ENCODE results near the gene UNC5A.

UNC5A gene

DNA sequence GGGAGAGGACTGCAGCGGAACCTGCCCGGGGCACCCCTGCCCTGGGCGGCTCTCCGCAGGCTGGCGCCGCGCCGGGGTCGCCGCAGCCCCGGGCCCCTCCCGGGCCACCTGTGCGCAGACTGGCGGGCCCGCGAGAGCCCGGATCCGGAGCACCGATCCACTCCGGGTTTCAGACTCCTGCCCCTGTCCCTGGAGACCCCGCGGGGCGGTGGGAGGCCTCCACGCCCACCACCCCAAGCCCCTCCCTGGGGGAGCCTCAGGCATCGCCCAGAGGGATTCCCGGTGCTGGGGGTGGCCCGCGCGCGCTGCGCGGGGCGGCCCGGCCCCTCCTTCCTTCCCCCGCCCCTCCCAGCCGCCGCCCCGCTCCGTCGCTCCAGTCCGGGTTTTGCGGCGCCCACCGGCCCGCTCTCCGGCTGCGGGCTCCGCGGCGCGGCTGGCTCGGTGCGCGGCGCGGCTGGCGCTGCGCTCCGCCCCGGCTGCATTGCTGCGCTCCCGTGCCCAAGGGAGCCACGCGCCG, at the start of gene UNC5A:
UNC5A (plus strand) TSS at position 479 of the 517 bp plus-strand sequence. CDS start 192 bp downstream, outside the sequence.
- peak; percentile 23 for DNase-seq (ENCODE audit: low read depth)

DNA sequence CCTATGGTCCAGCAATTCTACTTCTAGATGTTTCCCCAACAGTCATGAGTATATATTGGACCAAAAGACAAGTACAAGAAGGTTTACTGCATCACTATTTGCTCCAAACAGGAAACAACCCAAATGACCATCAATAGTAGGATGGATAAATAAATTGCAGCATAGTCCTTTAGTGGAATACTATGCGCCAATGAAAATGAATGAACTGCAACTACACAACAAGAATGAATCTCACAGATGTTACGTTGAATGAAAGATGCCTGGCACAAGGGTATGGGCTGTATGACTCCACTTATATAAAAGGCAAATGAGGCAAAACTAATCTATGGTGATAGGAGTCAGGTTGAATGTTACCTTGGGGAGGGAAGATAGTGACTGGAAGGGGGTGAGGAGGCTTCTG, 48.6 kb upstream of the UNC5A start:
- DNase-seq (ENCODE audit: low read depth), result no peak

DNA sequence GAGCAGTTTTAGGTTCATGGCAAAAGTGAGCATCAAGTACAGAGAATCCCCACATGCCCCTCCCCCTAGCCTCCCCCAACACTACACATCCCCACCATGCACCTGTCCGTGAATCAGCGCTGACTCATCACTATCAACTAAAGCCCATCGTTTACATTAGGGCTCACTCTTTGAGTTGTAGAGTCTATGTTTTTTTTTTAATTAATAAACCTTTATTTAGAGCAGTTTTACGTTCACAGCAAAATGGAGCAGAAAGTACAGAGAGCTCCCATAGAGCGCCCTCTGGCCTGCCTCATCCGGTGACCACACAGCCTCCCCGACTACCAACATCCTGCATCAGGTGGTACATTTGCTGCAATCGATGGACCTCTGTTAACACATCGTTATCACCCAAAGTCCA, 47.9 kb upstream of the UNC5A start:
- no peak for DNase-seq (ENCODE audit: low read depth)

DNA sequence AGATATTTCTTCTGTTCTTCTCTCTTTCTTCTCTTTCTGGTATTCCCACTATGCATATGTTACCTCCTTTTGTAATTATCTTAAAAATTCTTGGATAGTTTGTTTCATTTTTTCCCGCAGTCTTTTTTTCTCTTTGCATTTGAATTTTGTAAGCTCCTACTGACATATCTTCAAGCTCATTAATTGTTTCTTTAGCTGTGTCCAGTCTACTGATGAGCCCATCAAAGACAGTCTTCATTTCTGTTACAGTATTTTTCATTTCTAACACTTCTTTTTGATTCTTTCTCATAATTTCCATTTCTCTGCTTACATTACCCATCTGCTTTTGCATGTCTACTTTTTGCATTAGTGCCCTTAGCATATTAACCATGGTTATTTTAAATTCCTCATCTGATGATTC, 44.7 kb upstream of the UNC5A start:
- DNase-seq (ENCODE audit: low read depth), result no peak

DNA sequence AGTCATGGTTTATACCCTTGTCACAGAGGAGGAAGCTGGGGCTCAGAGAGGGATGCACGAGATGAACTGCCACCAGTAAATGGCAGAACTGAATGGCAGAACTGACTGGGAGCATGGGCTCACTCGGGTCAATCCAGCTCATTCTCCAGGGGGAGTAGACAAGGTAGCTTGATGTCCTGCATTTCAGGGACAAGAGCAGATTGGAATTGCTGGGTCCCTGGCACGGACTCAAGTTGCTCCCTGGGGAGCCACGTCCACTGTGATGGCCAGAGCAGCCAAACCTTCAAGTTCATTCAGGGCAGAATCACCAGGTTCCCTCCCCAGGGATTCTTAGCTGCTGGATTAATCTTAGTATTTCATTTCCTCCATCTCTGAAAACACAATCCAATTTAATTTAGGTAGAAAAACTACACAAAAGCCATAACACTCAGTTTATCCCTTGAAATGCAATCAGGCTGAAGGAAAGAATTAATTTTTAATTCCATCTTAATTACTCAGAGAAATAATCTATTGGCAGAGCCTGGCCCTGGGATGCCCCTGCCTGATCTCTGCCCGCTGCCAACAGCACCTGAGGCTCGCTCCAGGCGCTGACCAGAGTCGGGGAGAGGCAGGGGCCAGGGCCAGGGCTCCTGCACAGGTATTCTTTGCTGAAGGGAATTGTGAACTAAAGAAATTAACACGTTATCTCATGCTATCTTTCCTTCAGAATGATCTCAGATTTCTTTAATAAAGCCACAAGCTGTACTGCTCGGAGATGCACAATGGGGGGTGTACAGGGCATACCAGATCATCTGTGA, 42.0 kb upstream of the UNC5A start:
- no peak for DNase-seq (ENCODE audit: low read depth)

DNA sequence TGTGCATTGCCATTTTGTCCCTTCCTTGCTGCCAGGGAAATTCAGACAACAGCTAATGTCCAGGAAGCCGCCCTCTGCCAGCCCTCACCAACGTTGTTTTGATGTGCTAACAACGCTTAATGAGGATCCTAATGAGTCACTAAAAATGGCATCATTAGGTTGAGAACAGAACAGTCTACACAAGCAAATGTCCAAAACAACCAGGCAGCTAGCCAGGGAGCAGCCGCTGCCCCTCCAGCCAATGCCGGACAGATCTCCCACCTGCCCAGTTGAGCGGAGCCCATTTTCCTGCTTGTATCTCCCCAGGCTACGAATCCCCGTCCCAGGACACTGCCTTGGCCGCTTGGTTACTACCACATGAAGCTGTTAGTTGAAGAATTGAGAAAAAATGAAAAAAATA, 40.4 kb upstream of the UNC5A start:
- DNase-seq (ENCODE audit: low read depth), result no peak

DNA sequence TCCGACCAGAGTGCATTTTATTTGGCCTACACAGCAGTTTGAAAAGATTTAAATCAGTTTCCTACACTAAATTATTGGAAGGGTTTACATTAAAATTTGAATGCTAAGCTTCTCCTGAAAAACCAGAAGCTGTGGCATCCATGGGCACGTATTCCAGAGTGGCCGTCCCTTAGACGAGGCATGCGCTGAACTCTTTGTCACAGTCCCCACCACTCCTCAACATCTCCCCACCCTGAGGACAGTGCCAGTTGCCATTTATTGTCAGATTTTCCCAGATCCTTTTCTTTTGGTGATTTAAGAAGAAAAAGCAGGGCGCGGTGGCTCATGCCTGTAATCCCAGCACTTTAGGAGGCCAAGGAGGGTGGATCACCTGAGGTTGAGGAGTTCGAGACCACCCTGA, 39.9 kb upstream of the UNC5A start:
- no peak for DNase-seq (ENCODE audit: low read depth)

DNA sequence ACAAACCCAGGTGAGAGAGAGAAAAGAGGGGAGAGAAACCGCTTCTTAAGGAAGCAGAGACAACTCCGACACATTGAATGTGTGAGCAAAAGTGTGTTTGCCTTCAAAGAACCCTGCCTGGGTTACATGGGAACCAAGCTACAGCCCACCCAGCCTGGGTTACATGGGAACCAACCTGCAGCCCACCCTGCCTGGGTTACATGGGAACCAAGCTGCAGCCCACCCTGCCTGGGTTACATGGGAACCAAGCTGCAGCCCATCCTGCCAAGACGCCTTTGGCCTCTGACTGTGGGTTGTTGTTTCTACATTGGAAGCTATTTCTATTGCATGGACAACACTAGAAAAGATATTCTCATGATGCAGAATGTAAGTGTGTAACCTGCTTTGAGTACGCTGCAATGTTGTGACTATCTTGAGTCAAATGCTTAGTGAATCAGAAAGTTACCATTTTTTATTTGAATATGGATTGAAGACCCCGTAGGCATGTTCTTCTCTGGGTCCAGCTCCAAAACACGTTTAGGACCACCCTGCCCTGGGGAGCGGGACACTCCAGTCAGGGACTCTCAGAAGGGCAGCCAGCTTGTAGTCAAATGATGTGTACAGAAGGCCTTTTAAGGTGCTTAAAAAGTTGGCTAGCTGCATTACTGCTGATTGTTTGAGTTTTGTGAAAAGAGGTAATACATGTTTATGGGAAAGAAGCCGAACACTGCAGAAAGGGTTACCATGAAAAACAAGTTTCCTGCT, 39.1 kb upstream of the UNC5A start:
- no peak for DNase-seq (ENCODE audit: low read depth)

DNA sequence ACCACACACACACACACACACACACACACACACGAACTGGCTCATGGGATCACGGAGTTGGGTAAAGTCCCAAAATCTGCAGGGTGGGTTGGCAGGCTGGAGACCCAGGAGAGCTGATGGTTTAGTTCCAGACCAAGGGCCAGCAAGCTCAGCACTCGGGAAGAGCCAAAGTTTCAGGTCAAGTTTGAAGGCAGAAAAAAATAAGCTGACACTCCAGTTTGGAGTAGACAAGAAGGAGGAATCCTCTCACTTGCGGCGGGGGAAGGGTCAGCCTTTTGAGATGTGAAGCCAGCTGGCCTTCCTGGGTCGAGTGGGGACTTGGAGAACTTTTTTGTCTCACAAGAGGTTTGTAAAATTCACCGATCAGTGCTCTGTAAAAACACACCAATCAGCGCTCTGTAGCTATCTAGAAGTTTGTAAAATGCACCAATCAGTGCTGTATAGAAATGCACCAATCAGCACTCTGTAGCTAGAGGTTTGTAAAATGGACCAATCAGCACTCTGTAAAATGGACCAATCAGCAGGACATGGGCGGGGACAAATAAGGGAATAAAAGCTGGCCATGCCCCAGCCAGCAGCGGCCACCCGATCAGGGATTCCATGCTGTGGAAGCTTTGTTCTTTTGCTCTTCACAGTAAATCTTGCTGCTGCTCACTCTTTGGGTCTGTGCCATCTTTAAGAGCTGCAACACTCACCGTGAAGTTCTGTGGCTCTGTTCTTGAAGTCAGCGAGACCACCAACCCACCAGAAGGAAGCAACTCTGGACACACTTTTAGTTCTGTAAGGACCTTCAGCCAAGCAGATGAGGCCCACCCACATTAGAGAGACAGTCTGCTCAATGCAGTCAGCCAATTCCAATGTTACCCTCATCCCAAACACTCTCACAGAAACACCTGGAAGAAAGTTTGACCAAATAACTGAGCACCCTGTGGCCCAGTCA, 37.8 kb upstream of the UNC5A start:
- no peak for DNase-seq (ENCODE audit: low read depth)

DNA sequence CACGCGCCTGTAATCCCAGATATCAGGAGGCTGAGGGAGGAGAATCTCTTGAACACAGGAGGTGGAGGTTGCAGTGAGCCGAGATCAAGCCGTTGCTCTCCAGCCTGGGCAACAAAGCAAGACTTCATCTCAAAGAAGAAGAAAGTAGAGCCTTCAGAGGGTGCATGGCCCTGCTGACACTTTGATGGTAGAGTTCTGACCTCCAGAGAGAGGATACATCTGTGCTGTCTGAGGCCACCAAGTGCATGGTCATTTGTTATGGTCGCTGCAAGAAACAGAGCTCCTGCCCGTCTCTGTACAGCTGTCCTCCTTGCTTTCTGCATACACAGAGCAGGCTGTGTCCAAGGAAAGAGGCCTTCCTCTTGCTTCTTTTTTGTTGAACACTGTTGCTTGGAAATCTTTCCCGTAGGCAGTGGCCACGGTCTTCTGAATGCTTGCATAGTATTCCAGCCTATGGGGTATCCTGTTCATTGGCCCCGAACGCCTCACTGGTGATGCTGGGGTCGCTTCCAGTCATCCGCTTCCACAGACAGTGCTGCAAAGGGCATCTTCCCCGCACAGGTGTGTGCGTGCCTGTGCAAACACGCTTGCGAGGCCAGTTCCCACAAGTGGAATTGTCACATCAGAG, 36.8 kb upstream of the UNC5A start:
- DNase-seq (ENCODE audit: low read depth), result no peak

DNA sequence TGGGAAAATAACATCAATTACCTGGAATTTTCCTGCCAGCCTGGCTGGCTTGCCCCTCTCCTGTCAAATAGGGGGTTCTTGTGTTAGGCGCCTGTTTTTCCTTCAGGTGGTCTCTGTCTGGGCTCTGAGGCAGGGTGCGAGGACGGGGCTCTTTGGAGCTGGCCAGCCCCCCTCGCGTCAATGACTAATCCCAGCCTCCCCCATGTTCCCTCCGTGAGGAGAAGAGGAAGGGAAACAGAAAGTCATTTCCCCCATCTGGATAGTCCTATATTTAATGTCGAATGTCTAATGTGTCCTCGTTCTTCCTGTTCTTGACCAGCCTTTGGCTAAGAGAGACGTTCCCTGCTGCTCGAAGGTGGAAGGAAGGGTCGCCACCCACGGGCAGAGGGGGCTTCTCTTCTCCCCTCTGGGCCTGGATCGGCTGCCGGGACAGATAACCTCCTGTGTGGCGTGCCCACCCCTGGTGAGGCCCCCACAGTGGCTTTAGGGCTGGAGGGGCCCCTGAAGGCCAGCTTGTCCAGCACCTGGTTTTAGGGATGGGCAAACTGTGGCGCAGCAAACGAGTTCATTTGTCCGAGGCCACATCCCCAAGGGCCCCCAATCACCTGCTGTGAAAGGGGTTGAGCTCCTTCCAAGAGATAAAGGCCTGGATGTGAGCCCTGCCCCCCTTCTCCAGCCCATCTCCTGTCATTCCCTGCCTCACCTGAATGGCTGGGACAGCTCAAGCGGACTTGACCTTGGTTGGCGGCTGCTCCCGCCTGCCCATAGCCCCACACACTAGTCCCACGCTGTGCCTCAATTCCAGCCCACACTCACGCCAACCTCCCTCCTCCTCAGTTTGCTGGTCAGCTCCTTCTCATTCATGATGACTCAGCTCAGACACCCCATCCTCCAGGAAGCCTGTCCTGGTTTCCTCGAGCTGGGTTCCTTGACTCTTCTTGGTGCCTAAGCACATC, 35.9 kb upstream of the UNC5A start:
- DNase-seq (ENCODE audit: low read depth), result no peak

DNA sequence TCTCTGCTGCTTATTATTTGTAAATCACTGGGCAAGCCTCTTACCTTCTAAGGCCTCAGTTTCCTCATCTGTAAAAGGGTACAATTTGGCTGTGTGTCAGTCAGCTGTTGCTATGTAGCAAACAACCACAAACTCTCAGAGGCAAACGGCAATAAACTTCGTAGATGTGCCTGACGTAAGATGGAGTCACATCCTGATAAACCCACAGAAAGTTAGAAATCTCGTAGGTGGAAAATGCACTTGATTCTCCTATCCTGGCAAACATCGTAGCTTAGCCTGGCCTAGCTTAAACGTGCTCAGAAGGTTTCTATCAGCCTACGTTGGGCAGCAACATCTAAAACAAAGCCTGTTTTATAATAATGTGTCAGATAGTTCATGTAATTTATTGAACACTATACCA, 35.0 kb upstream of the UNC5A start:
- no peak for DNase-seq (ENCODE audit: low read depth)

DNA sequence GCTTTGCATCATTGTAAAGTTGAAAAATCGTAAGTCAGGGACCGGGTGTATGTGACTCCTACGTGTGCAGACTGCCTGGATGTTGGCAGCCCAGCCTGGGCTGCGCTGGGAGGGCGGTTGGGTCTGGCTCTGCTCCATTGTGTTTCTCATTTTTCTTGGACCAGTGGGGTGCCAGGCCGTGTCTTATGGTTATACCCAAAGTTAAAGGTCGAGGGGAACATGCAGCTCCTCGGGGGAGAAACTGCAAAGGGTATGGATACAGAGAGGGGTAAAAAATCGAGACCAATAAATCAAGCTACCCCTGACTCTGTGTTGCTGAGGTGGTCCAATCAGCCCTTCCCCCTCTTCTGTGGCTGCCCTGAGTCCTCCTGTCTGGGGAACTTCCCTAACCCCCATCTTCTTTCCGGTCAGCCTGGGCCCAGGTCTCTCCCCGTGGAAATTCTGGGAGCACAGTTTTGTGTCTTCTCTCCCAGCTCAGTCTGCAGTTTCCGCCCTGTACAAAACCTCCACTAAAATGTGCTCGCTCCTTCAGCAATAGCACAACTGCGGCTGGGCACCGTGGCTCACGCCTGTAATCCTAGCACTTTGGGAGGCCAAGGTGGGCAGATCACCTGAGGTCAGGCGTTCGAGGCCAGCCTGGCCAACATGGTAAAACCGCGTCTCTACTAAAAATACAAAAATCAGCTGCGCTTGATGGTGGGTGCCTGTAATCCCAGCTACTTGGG, 34.1 kb upstream of the UNC5A start:
- DNase-seq (ENCODE audit: low read depth), result no peak

DNA sequence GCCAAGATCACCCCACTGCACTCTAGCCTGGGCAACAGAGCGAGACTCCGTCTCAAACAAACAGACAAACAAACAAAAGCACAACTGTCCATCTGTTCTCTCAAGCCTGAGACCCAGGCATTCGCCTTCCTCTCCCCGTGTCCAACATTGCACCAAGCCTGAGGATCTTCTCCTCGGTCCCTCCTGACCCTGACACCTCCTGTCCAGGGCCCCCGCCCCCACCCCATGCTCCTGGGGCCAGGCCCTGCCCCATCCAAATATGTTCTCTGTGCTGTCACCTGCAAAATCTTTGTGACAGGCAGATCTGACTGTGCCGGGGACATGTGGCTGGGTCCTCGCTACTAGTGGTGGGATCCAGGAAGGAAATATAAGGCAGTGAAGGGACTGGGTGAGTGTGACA, 33.4 kb upstream of the UNC5A start:
- no peak for DNase-seq (ENCODE audit: low read depth)

DNA sequence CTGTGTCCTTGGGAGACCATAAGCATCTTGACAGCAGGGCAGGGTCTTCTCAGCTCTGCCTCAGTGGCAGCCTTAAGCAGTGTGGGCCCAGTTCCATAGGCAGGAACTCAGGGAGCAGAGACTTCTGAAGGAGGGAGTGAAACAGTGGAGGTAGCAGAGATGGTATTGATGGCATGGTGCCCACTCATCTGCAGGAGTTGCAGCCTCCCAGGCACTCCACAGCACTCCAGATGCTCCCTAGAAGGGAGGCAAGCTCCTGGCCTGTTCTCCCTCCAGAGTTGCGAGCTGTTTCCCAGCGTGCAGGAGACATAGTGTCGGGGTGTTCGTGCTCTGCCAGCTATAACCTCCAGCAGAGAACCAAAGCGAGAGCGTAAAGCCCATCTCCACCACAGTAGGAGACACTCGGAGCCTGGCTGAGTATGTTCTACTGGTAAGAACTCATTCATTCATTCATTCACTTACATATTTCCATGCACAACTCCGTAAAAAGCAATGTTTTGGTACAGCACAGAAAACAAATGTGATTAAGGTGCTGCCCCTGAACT, 31.4 kb upstream of the UNC5A start:
- DNase-seq (ENCODE audit: low read depth), result no peak

DNA sequence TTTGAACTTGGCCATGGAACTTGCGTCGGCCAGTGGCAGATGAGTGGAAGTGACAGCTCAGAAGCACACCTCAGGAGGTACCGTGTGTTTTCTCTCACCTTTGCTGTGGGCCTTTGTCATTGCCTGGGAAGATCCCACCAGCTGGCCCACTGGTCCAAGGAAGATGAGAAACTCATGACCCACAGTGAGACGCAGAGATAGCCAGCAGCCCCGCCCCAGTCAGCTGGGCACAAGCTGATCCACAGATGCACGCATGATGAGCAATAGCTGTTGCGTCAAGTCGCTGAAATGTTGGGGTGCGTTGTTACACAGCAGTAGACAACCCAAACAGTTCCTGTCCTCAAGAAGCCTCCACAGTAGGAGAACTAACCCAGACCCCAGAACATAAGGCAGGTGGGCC, 30.8 kb upstream of the UNC5A start:
- no peak for DNase-seq (ENCODE audit: low read depth)

DNA sequence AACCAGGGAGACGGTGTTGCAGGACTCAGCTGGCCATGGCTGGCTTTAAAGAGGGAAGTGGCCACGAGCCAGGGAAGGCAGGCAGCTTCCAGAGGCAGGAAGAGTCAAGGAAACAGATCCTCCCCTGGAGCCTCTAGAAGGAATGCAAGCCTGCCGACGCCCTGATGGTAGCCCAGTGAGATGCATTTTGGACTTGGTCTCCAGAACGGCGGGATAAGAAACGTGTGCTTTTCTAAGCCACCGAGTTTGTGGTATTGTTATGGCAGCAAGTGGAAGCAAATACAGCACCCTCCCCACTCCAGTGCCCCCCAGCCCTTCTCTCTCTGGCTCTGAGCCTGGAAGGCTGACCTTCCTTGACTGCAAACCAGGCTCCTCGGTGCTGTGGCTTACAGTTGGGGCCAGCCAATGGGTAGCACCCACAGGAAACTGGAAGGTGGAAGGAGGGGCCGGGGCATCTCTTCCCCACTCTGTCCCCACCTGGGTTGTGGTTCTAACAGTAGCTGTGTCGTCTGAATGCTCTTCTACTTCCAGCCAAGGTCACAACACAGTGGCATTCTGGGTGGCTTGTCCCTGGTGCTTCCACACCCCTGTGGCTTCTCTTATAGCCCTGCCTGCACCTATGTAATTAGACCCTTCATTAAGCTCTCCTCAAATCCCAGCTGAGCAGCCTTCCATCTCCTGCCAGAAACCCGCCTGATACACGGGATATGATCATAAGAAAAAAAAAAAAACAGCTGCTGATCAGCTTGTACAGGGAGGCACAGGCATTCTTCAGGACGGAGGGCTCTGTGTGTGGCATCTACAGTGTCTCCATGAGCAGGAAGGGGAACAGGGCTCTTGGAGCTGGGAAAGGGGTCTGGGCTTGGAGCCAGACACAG, 29.9 kb upstream of the UNC5A start:
- DNase-seq (ENCODE audit: low read depth), result no peak

DNA sequence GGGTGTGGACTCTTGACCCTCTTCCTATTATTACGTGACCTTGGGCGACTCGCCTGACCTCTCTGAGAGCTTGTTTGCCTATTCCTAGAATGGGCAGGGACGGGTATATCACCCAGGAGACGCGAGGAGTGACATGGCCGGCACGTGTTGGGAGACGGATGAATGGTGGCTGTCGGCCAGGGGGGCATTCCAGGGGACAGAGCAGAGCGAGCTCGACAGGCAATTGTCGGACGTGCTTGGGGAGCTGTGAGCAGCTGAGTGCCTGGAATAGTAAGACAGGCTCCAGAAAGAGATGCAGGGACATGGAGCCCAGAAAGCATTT, 29.3 kb upstream of the UNC5A start:
- DNase-seq (ENCODE audit: low read depth), result no peak
